Central memory CD8-positive, alpha-beta T cell (primary cell): Measurements from ENCODE around the gene GLS.
"Not testable (repeated sequence)": the region's sequence is repeated elsewhere in the genome, so short reads cannot be mapped to it uniquely, and the experiment has no call there.

Experiments used
- ATAC-seq: fragments of 150-1000 bp; cut with Tn5 transposase; replicated peaks from 2 replicates; pipeline ENCODE4 v1.10.0; 2022; ENCODE audit warnings: mild to moderate bottlenecking, moderate FRiP score, moderate number of reproducible peaks; ENCODE audit not compliant: poor library complexity, severe bottlenecking; ENCODE audit errors: extremely low read depth
- DNase-seq, 2 donors: peaks; one replicate each; pipeline ENCODE4 v3.0.0; 2021; ENCODE audit warnings: low spot score in 2 of 2
- H3K27ac Mint-ChIP-seq: one replicate; pipeline ENCODE4 v1.8.0; 2022; ENCODE audit warnings: low read depth, mild to moderate bottlenecking, moderate library complexity, mixed read lengths
- H3K27me3 Mint-ChIP-seq: one replicate; pipeline ENCODE4 v1.8.0; 2022; ENCODE audit warnings: mixed read lengths
- H3K36me3 Mint-ChIP-seq: one replicate; pipeline ENCODE4 v1.8.0; 2022; ENCODE audit warnings: mild to moderate bottlenecking, moderate library complexity, mixed read lengths; ENCODE audit not compliant: insufficient read depth
- H3K4me1 Mint-ChIP-seq: one replicate; pipeline ENCODE4 v1.8.0; 2022; ENCODE audit warnings: mixed read lengths
- H3K4me3 Mint-ChIP-seq: one replicate; pipeline ENCODE4 v1.8.0; 2022; ENCODE audit warnings: mild to moderate bottlenecking, moderate library complexity, mixed read lengths
- H3K9me3 Mint-ChIP-seq: one replicate; pipeline ENCODE4 v1.8.0; 2022; ENCODE audit warnings: mixed read lengths

GLS gene

DNA sequence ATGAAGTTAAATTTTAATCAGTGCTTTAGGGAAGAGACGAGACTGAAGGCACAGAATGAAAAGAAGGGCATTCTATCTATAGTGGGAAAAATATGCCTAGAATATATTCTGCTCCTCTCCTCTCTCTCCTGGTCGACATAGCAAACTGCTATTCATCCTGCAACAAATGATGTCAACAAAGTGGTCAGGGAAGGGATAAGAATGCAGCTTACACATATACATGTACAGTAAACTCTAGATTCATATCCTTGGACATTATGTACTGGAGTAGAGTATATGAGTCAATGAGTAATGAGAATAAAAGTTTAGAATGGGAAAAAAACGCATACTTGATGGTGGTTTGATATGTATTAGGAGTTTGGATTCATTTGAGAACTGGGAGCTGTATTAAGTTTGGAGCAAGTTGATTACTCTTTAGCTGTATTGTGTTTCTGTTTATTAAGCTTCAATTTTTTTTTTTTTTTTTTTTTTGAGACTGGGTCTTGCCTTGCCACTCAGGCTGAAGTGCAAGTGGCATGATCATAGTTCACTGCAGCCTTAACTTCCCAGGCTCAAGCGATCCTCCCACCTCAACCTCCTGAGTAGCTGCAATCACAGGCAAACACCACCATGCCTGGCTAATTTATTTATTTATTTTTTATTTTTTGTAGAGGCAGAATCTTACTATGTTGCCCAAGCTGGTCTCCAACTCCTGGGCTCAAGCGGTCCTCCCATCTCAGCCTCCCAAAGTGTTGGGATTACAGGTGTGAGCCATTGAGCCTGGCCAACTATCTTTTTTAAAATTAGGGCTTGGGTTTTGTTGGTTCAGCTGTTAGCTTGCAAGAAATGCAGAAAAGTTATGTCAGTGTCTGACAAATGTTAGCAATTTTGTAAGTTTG lies 79.5 kb downstream of the GLS start:
- Mint-ChIP-seq H3K27me3 (no peaks in the 10 kb centered on the region), H3K4me3 (no peak overlapping the region), H3K36me3 (peaks cover 29% of the 10 kb centered on the region), H3K27ac (peak overlapping the region; percentile 74), H3K9me3 (no peaks in the 10 kb centered on the region), H3K4me1 (peaks cover 41% of the 10 kb centered on the region)
- ATAC-seq (no peak), DNase-seq (no peak)

DNA sequence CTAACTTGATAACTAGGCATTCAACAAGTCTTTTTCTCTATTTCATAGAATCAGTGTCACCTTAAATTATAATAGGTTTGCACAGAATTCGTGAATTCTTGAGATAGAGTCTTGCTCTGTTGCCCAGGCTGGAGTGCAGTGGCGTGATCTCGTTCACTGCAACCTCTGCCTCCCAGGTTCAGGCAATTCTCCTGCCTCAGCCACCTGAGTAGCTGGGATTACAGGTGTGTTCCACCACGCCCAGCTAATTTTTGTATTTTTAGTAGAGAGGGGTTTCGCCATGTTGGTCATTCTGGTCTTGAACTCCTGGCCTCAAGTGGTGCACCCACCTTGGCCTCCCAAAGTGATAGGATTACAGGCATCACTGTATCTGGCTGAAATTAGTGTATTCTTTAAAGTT lies 80.5 kb downstream of the GLS start:
- Mint-ChIP-seq H3K27ac (peak overlapping the region; percentile 81), H3K4me1 (peaks cover 35% of the 10 kb centered on the region), H3K36me3 (peaks cover 27% of the 10 kb centered on the region)
- not testable (repeated sequence) for H3K9me3 Mint-ChIP-seq, H3K27me3 Mint-ChIP-seq, DNase-seq, ATAC-seq, H3K4me3 Mint-ChIP-seq

DNA sequence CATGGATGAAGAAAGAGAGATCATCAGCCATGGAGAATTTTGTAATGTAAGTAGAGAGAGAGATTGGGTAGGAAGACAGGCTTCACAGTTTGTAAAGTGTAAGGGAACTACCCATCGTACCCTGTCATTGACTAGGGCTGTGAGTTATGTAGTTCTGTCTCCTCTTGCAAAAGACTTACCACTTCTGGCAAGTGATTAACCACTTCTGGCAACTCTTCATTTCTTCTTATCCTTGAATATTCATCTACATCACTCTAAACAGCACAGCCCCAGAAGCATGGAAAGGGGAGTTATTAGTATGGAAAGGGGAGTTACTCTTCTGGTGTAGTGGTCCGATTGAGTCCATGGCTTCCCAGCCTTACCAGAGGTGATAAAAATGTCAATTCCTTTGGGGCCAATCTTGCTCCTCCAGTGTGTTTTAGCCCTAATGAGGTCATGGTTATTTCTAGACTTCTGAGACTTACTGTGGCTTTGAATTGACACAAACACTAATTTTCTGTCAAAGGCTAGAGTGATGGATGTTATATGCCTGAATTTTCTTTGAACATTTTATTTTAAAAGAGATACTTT lies 81.4 kb downstream of the GLS start:
- H3K9me3 Mint-ChIP-seq: no peaks in the 10 kb centered on the region
- ATAC-seq (no peak), DNase-seq (no peak)
- H3K4me1 Mint-ChIP-seq: peaks cover 41% of the 10 kb centered on the region
- H3K4me3 Mint-ChIP-seq: no peak overlapping the region
- peak overlapping the region; percentile 81 for H3K27ac Mint-ChIP-seq
- no peaks in the 10 kb centered on the region for H3K27me3 Mint-ChIP-seq
- H3K36me3 Mint-ChIP-seq: peaks cover 30% of the 10 kb centered on the region

DNA sequence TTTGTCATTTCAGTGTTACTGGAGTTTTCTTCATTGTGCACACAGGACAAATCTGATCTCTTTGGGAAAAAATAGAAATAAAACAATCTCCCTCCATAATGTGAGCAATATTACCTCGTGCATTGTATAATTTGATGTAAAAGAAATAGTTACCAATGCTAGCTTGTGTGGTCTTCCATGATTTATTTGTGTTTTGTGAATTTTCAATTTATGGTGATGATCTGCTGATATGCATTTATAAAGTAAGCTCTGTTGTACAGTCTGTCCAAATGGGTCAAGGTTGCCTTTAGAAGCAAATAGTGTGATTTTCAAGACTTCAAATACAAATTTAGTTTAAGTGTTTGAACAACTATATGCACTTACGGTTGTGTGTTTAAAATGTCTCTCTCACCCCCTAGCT lies 82.5 kb downstream of the GLS start:
- Mint-ChIP-seq H3K4me1 (peaks cover 40% of the 10 kb centered on the region), H3K27ac (peak overlapping the region; percentile 41), H3K27me3 (no peaks in the 10 kb centered on the region), H3K36me3 (peaks cover 31% of the 10 kb centered on the region), H3K9me3 (no peaks in the 10 kb centered on the region), H3K4me3 (no peak overlapping the region)
- no peak for ATAC-seq
- no peak for DNase-seq

DNA sequence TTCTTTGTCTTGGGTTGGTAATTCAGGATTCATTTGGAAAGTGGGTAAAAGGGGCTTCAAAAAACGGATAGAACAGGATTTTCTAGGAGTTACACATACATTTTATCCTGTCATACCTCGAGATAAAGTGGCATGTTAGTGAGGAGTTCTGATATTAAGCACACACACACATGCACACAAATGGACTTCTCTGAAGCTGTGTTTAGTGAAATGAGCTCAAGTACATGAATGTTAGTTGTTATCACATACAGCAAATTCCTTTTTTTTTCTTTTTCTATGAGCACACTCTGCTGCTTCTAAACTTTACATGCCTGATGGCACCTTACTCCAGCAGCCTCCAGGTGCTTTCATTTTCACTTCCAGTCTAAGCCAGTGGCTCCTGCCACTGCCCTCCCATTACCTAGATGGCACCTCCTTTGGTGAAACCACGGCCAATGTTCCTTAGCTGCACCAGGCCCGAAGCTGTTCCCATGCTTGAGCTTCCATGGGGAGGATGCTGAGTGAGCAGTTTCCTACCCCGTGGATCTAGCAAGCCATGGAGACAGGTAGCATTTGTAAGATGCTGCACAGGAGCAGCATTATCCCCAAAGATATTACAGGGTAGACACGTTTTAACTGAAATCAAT lies 83.7 kb downstream of the GLS start:
- H3K36me3 Mint-ChIP-seq: peaks cover 36% of the 10 kb centered on the region
- no peaks in the 10 kb centered on the region for H3K9me3 Mint-ChIP-seq
- H3K27ac Mint-ChIP-seq: peak overlapping the region; percentile 36
- DNase-seq (no peak), ATAC-seq (peak; percentile 72)
- H3K27me3 Mint-ChIP-seq: no peaks in the 10 kb centered on the region
- H3K4me3 Mint-ChIP-seq: peak overlapping the region; percentile 6
- H3K4me1 Mint-ChIP-seq: peaks cover 28% of the 10 kb centered on the region

DNA sequence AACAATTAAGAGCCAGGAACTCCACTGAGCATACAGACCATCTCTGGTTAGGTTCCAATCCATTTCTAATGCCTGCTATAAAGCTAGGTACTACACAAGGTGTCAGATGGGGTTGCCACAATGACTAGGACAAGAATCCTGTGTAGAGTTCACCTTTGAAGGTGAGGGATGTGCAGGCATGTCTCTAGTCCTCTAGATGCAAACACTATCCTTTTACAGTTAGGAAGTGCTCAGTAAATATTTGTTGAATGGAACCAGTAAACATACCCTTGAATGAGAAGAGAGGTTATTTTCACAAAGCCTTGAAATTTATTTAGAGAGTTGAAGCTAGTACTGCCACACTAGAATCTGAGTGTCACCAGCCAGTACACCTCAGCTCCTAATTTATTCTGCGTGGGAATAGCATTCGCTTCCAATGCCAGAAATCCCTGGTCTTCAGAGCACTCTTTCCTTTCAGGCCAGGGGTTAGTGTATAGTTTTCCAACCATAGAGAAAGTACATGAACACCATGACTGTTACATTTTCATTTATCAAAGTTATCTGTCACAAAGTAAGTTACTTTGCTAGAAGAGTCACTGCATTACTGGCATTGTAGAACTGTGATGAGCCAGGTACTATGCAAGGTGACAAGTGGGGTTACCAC lies 85.1 kb downstream of the GLS start:
- Mint-ChIP-seq H3K27ac (no peak overlapping the region), H3K27me3 (no peaks in the 10 kb centered on the region), H3K36me3 (peaks cover 47% of the 10 kb centered on the region), H3K9me3 (no peaks in the 10 kb centered on the region), H3K4me3 (no peak overlapping the region), H3K4me1 (peaks cover 26% of the 10 kb centered on the region)
- ATAC-seq (no peak), DNase-seq (no peak)

DNA sequence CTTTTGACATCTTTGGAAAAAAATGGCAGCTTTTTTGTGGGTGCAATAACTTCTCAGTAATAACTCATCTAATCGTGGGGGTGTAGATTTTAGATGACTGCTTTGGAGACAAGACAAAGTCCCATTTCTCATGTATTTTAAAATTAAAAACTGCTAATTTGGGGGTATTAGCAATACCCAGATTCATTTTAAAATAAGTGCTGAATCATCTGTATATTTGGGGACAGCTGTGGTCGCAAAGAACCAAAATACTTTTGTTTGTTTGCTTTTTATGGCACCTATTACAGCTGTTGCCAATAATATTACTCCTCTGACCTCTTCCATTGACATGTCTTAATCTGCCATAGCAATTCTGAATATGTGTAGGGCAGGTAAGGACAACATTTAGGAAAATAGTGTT lies 87.9 kb downstream of the GLS start:
- H3K36me3 Mint-ChIP-seq: peaks cover 56% of the 10 kb centered on the region
- no peak overlapping the region for H3K4me3 Mint-ChIP-seq
- DNase-seq: no peak
- H3K9me3 Mint-ChIP-seq: no peaks in the 10 kb centered on the region
- H3K4me1 Mint-ChIP-seq: peaks cover 14% of the 10 kb centered on the region
- H3K27me3 Mint-ChIP-seq: no peaks in the 10 kb centered on the region
- ATAC-seq: no peak
- peak overlapping the region; percentile 53 for H3K27ac Mint-ChIP-seq

DNA sequence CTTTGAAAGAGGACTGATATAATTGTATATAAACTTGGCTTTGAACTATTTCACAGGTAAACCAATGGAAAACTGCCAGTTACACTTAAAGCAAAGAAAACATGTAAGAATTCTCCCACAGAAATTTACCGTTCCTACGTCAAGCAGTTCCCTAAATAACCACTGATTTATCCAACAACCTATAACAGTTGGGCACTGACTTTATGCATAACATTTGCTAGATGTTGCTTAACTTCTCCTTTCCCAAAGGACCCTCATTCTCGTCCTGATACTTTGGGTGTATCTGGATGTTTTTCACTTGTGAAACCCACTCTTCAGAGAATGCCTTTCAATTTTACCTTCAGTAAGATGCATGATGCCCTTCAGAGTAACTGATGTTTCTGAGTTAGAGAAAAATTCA lies 89.5 kb downstream of the GLS start:
- no peak for DNase-seq
- Mint-ChIP-seq H3K4me1 (peaks cover 6% of the 10 kb centered on the region), H3K27me3 (no peaks in the 10 kb centered on the region), H3K9me3 (no peaks in the 10 kb centered on the region), H3K36me3 (peaks cover 65% of the 10 kb centered on the region), H3K27ac (peak overlapping the region; percentile 51), H3K4me3 (no peak overlapping the region)
- no peak for ATAC-seq

DNA sequence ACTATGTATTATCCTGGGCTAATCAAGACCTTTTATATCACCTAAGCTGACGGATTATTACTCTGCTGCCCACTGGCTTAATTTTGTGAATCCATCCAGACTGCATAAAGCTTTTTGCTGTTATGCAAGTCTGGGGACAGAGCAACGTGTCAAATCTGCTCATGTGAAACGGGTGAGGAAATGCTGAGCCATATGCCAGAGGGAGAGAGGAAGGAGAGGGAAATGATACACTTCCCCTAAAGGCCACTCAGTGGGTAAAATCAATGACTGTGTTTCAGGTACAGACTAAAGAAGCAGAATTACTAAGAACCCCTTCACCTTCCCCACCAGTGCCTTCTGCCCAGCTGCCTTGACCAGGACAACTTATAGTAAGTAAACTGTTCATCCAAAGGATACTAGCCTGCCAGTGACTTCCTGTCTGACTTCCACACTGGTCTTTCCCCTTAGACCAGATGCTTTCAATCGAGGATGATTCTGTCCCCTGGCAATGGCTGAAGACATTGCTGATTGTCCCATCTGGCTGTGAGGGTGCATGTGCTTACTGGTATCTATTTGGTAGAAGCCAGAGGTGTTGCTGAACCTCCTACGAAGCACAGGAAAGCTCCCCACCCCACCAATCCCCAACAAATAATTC lies 90.4 kb downstream of the GLS start:
- Mint-ChIP-seq H3K9me3 (no peaks in the 10 kb centered on the region), H3K27ac (peak overlapping the region; percentile 88), H3K36me3 (peaks cover 71% of the 10 kb centered on the region), H3K4me1 (peaks cover 6% of the 10 kb centered on the region), H3K27me3 (no peaks in the 10 kb centered on the region), H3K4me3 (no peak overlapping the region)
- DNase-seq (no peak), ATAC-seq (no peak)

DNA sequence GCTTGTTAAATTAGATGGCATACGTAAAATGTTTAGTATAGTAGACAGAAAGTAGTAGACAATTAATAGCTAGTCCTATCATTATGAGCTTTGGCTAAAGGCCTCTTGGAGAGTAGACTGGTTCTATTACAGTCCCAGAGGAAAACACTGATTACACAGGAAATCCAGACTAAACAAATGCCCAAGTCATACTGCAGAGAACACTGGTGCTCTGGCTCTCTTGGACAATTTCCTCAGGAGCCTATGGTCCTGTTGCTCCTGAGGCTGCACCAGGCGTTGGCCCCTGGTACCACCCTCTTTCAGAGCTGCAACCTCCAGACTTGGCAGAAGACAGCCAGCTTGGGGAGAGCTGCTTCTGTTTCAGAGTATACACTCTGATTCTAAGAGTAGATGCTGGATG lies 91.6 kb downstream of the GLS start:
- Mint-ChIP-seq H3K36me3 (peaks cover 77% of the 10 kb centered on the region), H3K27ac (no peak overlapping the region), H3K4me3 (no peak overlapping the region), H3K4me1 (no peaks in the 10 kb centered on the region), H3K27me3 (no peaks in the 10 kb centered on the region), H3K9me3 (no peaks in the 10 kb centered on the region)
- DNase-seq (no peak), ATAC-seq (no peak)

DNA sequence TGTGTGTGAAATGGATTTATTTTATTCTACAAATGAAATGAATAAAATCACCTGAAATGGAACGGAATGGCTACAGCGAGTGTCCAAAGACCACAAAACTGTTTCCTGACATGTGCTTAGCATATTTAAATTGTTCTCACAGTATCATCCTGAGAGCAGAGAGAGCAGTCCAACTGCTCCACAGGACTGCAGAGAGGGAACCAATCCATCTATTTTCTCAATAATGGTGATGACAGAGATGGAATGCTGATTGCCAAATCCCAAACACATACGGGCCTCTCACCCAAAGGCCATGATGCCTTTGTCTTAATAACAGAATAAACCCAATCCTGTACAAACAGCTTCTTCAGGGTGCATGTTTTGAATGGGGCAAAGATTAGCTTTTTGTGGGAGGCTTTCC lies 92.2 kb downstream of the GLS start:
- no peak overlapping the region for H3K4me3 Mint-ChIP-seq
- H3K9me3 Mint-ChIP-seq: no peaks in the 10 kb centered on the region
- DNase-seq (no peak), ATAC-seq (no peak)
- no peak overlapping the region for H3K27ac Mint-ChIP-seq
- no peaks in the 10 kb centered on the region for H3K27me3 Mint-ChIP-seq
- H3K36me3 Mint-ChIP-seq: peaks cover 82% of the 10 kb centered on the region
- H3K4me1 Mint-ChIP-seq: peaks cover 5% of the 10 kb centered on the region

DNA sequence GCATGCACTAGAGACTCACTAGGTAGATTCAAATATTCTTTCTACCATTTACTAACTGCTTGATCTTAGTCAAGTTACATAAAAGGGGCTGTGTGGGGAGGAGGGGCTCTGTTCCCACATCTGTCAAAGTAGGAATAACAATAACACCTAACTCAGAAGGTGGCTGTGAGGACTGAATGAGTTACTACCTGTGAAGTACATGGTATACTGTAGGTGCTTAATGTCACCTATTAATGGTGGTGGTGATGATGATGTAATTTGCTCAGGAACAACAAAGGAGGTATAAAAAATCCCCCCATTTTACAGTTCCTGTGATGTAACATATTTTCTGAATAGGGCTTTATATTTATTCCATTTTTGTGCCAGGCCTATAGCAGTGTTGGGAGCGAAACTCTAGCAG lies 92.6 kb downstream of the GLS start:
- Mint-ChIP-seq H3K4me1 (peaks cover 7% of the 10 kb centered on the region), H3K27ac (peak overlapping the region; percentile 79), H3K36me3 (peaks cover 82% of the 10 kb centered on the region), H3K9me3 (no peaks in the 10 kb centered on the region), H3K4me3 (no peak overlapping the region), H3K27me3 (no peaks in the 10 kb centered on the region)
- no peak for DNase-seq
- no peak for ATAC-seq
